Measurements from ENCODE around the gene WNT7B.

Gene WNT7B

DNA sequence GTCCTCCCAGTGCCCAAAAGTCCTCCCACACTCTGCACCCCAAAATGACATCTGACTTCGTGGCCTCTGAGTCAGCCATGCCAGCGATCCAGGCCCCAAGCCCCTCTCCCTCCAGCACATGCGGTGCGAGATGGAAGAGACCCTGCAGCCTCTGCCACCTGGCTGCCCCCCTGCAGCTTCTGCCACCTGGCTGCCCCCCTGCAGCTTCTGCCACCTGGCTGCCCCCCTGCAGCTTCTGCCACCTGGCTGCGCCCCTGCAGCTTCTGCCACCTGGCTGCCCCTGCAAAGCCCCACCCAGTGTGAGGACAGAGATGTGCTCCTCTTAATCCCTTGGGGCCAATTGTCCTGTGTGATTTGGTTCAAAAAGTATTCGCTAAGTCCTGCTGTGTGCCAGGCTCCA, 68.0 kb downstream of the WNT7B start:
- no peak for DNase-seq (ENCODE audit: extremely low read depth, low read depth)

DNA sequence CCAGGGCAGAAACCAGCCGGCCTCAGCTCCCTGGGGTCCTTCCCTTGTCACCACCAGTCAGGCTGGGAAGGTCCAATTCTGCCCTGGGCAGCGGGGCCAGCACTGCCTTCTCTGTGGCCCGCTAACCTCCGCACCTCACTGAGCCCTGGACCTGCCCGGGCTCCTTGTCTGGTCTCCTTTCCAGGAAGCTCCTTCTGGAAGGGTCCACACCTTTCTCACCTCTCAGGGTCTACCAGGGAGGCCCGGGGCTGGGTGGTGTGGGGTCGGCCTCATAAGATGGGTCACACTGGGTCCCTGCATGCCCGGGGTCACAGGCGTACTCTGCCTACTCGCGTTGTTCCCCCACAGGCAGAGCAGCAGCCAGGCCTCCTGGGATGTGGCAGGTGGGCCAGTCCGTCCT, 69.0 kb downstream of the WNT7B start:
- no peak for DNase-seq (ENCODE audit: extremely low read depth, low read depth)
- TF ChIP-seq, protein P1, sequence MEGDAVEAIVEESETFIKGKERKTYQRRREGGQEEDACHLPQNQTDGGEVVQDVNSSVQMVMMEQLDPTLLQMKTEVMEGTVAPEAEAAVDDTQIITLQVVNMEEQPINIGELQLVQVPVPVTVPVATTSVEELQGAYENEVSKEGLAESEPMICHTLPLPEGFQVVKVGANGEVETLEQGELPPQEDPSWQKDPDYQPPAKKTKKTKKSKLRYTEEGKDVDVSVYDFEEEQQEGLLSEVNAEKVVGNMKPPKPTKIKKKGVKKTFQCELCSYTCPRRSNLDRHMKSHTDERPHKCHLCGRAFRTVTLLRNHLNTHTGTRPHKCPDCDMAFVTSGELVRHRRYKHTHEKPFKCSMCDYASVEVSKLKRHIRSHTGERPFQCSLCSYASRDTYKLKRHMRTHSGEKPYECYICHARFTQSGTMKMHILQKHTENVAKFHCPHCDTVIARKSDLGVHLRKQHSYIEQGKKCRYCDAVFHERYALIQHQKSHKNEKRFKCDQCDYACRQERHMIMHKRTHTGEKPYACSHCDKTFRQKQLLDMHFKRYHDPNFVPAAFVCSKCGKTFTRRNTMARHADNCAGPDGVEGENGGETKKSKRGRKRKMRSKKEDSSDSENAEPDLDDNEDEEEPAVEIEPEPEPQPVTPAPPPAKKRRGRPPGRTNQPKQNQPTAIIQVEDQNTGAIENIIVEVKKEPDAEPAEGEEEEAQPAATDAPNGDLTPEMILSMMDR (IDR thresholded peaks at IDR 0.05; ENCODE audit: low read depth, low read length, missing control alignments): no peak
- H3K4me3 ChIP-seq (replicated peaks; ENCODE audit: low read depth, low read length): no peak overlapping the region

More for the DNA sequence above, 68.0 kb downstream of the WNT7B start:
- TF ChIP-seq, protein P1 (IDR thresholded peaks at IDR 0.05; ENCODE audit: low read depth, low read length, missing control alignments): no peak
- H3K4me3 ChIP-seq (replicated peaks; ENCODE audit: low read depth, low read length): no peak overlapping the region

DNA sequence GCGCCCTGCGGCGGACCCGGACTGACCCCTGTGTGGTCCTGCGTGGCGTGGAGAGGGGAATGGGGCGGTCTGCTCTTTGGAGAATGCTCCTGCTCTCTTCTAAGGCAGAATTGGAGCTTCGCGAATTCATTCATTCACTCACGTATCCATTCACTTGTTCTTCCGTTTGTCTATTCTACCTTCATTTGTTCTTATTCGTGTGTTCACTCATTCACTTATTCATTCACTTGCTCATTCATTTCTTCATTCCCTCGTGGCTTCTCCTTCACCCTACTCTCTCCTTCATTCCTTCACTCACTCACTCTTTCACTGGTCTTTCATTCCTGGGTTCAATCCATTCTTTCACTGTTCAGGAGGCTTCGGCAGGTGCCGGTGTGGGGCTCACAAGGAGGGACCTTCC, 69.6 kb downstream of the WNT7B start:
- no peak for DNase-seq (ENCODE audit: extremely low read depth, low read depth)
- no peak overlapping the region for H3K4me3 ChIP-seq (replicated peaks; ENCODE audit: low read depth, low read length)
- TF ChIP-seq, protein P1 (IDR thresholded peaks at IDR 0.05; ENCODE audit: low read depth, low read length, missing control alignments): no peak

DNA sequence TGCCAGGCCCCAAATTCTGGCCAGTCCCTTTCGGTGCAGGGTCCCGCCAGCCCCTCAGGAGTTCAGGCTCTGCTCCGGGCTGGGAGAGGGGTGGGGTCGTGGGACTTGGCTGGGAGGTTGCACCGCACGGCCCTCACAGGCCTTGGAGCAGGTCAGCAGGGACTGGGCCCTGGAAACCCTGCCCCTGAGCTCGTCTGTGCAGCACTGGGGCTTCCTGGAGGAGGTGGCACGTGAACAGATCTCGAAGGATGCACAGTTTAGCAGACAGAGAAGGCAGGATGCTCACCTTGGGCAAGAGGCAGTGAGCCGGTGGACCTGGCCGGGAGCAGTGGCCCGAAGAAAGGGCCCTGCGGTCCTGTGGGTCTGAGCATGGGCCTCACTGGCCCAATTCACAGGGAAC, 70.0 kb downstream of the WNT7B start:
- no peak overlapping the region for H3K4me3 ChIP-seq (replicated peaks; ENCODE audit: low read depth, low read length)
- TF ChIP-seq, protein P1 (IDR thresholded peaks at IDR 0.05; ENCODE audit: low read depth, low read length, missing control alignments): no peak
- DNase-seq (ENCODE audit: extremely low read depth, low read depth): no peak

DNA sequence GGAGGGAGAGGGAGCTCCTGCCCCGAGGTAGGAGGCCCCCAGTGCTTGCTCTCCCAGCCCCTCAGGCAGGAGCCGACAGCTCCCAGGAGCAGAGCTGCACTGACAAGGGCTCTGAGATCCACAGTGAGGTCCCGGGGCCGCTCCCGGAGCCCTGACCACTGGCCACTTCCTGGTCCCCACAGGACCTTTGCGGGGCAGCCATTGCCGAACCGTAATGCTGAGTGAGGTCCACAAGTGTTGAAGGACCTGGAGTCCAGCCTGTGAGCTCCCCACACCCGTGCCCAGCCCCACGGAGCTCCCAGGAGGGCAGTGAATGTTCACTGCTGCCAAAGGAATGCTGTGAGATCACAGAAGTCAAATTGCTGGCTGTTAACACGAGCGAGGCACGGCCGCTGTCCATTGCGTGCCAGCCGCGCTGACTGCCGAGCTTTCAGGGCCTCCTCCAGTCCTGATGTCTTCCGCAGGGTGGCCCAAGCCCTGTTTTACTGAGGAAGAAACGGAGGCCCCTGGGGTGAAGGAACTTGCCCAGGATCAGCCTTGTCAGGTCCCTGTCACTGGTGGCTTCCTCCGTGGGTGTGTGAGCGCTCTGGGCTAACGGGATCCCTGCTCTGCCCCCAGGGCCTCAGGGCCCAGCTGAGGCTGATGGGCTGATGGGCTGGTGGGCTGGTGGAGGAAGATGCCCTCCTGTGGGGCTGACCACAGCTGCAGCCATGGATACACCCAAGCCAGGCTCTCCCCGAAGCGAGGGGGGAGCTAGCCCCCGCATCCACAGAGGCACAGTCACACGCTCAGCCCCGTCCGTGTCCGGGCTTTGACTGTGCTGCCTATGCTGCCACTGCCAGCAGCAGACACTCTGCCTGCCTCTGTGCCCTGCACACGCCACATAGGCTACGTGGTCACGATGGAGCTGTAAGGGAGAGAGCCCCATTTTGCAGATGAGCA, 70.8 kb downstream of the WNT7B start:
- no peak overlapping the region for H3K4me3 ChIP-seq (replicated peaks; ENCODE audit: low read depth, low read length)
- no peak for DNase-seq (ENCODE audit: extremely low read depth, low read depth)
- TF ChIP-seq, protein P1 (IDR thresholded peaks at IDR 0.05; ENCODE audit: low read depth, low read length, missing control alignments): no peak

DNA sequence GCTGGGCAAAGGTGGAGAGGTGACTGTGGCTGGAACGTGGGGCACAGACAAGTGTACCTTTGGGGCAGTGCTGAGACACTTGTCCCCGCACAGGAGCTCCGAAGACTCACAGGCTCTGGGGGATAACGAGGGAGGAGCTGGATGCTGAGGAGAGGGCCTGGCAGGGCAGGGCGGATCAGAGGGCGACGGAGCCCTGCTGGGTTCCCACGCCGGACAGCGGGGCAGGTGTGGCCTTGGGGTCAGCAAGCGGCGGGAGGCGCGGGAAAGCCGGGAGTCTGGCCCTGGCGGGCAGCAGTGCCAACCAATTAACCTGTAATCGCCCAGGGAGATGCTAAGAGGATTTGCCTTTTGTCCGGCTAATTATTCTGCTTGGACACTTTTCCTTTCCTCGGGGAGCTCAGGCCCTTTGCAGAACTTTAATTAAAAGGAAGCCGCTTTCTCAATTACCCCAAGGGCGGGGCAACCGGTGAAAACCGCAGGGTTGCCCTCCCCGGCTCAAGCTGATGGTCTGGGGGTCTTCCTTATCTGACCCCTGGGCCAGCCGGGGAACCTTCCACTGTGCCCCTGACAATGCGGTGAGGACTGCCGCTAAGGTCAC, 71.5 kb downstream of the WNT7B start:
- TF ChIP-seq, protein P1 (IDR thresholded peaks at IDR 0.05; ENCODE audit: low read depth, low read length, missing control alignments): no peak
- H3K4me3 ChIP-seq (replicated peaks; ENCODE audit: low read depth, low read length): no peak overlapping the region
- DNase-seq (ENCODE audit: extremely low read depth, low read depth): no peak

All from HFF-Myc (cell line).